DMS153 treated with DMSO at 0.1 percent for 48 hours (cell line): Measurements from ENCODE around the gene SLC39A11.
"Not testable (repeated sequence)": the region's sequence is repeated elsewhere in the genome, so short reads cannot be mapped to it uniquely, and the experiment has no call there.

Experiments used
- DNase-seq: peaks from one replicate; lab custom pipeline; 2025; ENCODE audit not compliant: unreplicated experiment; lab: John Stamatoyannopoulos, UW

SLC39A11 gene

DNA sequence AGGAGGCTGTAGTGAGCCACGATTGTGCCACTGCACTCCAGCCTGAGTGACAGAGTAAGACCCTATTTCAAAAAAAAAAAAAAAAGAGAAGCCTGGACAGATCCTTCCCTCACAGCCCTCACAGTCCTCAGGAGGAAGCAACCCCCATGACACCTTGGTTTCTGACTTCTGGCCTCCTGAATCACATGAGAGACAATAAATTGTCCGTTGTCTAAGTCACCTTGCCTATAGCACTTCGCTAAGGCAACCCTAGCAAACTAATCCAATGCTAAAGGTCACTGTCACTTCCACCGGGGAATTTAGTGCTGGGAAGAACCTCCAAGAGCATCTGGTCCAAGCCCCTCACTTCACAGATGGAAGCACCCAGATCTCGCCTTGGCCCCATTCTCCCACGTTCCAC lies 18.9 kb upstream of the SLC39A11 start:
- DNase-seq, result no peak

- no peak for DNase-seq
These were observed 14.7 kb upstream of the SLC39A11 start for GRCh38 chr17:73107191-73107590.

- DNase-seq, result no peak
These were observed 12.9 kb upstream of the SLC39A11 start for GRCh38 chr17:73105431-73105830.

DNA sequence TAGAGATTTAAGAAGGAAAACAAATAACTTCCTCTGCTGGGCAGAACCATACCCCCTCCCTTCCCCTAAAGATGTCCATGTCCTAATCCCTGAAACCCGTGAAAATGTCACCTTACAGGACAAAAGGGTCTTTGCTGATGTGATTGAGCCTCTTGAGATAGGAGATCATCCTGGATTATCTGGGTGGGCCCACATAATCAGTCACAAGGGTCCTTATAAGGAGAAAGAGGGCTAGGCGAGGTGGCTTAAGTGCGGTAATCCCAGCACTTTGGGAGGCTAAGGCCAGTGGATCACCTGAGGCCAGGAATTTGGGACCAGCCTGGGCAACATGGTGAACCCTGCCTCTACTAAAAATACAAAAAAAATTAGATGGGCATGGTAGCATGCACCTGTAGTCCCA lies 12.0 kb upstream of the SLC39A11 start:
- DNase-seq, result no peak

GRCh38 chr17:73103641-73104335 lies 11.3 kb upstream of the SLC39A11 start:
- DNase-seq, result no peak

GRCh38 chr17:73101031-73101430 lies 8.5 kb upstream of the SLC39A11 start:
- DNase-seq, result no peak

- DNase-seq, result no peak
These were observed 7.9 kb upstream of the SLC39A11 start for GRCh38 chr17:73100363-73100762.

- no peak for DNase-seq
These were observed 7.0 kb upstream of the SLC39A11 start for GRCh38 chr17:73099511-73099910.

DNA sequence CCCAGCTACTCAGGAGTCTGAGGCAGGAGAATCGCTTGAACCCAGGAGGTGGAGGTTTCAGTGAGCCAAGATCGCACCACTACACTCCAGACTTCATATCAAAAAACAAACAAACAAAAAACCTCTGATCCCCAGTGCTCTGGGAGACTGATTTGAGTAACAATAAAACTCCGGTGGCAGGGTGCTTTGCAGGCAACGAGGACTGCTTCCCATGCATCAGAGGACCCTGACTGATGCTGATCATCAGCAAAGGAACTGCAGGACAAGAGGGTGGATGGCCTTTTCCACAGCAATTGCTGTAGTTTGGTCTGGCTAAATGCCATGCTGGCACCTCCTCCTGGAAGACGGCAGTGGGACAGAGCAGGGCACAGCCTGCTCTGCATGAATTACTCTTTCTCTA lies 6.4 kb upstream of the SLC39A11 start:
- no peak for DNase-seq

DNA sequence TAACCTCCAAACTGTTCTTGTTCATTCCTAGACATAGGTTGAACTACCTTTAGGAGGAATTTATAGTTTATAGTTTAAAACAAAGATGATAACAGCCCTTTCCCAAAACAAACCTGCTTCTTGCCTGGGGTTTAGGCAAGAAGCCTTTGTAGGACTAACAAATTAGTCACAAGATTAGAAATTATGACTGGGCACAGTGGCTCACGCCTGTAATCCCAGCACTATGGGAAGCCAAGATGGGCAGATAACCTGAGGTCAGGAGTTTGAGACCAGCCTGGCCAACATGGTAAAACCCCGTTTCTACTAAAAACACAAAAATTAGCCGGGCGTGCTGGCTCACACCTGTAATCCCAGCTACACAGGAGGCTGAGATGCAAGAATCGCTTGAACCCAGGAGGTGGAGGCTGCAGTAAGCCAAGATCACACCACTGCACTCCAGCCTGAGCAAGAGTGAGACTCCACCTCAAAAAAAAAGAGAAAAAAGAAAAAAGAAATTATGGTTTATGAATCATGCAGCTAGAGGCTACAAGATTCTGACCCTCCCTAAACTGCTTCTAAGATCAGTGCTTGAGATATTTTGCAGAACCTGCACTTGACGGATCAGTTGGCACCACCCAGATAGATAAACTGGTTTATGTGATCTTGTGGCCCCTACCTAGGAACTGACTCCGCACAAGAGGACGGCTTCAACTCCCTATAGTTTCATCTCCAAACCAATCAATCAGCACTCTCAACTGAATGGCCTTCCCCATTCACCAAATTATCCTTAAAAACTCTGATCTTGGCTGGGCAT lies 5.7 kb upstream of the SLC39A11 start:
- DNase-seq, result not testable (repeated sequence)

- no peak for DNase-seq
These were observed 4.4 kb upstream of the SLC39A11 start for GRCh38 chr17:73096866-73097265.

- no peak for DNase-seq
These were observed 3.7 kb upstream of the SLC39A11 start for GRCh38 chr17:73096211-73096610.

- no peak for DNase-seq
These were observed 798 bp upstream of the SLC39A11 start for GRCh38 chr17:73093286-73093685.

DNA sequence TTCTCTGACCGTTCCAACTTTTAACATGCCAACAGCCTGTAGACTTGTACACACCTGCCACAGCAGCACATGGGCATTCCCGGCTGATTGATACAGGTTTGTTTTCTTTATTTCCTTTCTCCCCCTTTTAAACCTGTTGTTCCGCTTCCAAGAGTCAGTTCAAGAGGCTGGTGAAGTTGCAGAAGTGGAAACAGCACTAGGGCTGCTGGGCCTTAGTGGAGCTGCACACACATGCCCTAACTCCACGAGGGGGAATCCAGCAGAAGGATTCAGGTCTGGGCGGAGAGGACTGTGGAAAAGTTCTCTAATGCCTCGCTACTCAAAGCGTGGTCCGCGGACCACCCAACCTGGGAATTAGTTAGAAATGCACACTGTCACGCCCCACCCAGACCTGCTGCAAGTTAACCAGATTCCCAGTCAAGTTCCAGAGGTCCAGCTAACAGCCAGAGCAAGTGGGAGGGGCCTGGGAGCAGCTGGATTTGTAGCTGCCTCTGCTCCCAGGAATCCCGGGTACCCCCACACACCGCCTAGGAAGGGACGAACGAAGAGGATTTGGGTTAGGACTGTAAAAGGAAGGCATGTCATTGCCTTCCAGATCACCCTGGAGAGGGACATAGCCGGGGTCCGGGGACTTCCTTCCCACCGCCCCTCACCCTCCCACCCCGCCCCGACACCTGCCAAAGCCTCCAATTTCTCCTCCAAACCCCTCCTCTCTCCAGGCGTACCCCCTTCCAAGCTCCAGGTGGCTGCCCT lies 542 bp downstream of the SLC39A11 start:
- no peak for DNase-seq

DNA sequence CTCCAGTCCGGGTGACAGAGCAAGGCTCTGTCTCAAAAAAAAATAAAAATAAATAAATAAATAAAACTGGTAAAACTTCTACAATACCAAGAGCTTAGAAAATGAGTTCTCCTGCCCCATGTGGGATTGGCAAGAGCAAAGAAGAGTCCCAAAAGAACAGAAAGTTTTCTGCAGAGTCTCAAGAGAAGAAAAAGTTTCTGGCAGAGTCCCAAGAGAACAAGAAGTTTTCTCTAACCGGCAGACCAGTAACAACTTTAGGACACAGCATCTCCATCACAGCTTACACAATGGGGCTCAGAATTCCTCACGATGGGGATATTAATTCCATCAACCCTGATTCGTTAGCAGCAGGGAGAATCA lies 1.1 kb downstream of the SLC39A11 start:
- no peak for DNase-seq

DNA sequence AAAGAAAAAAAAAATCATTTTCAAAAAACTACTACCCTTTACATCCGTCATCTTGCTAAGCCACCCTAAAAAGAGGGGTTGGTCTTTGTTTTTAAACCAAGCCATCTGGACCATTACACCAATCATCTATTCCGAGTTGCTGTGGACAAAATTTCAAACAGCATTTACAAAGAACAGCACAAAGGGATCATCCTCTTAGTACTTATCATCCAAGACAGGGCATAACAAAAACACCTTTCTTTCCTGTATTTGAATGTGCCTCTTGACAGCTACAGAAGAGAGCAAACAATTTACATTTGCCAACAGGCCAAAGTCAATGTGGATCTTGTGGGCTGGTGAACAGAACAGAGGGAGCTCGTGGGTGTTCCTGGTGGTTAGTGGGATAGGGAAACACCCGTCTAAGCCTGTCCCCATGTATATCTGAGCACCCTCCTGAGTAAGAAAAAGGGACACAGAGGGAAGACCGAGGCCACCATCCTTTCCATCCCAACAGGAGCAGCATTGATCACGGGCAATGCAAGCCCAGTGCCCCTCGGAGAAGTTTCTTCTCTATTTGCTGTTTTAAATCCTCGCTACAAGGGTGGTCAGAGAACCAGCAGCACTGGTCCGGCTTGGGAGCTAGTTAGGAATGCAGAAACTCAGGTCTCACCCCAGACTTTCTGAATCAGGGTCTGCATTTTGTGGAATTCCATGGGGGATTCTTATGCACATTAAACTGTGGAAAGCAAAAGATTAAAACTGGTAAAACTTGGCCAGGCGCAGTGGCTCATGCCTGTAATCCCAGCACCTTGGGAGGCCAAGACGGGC lies 1.9 kb downstream of the SLC39A11 start:
- no peak for DNase-seq

DNA sequence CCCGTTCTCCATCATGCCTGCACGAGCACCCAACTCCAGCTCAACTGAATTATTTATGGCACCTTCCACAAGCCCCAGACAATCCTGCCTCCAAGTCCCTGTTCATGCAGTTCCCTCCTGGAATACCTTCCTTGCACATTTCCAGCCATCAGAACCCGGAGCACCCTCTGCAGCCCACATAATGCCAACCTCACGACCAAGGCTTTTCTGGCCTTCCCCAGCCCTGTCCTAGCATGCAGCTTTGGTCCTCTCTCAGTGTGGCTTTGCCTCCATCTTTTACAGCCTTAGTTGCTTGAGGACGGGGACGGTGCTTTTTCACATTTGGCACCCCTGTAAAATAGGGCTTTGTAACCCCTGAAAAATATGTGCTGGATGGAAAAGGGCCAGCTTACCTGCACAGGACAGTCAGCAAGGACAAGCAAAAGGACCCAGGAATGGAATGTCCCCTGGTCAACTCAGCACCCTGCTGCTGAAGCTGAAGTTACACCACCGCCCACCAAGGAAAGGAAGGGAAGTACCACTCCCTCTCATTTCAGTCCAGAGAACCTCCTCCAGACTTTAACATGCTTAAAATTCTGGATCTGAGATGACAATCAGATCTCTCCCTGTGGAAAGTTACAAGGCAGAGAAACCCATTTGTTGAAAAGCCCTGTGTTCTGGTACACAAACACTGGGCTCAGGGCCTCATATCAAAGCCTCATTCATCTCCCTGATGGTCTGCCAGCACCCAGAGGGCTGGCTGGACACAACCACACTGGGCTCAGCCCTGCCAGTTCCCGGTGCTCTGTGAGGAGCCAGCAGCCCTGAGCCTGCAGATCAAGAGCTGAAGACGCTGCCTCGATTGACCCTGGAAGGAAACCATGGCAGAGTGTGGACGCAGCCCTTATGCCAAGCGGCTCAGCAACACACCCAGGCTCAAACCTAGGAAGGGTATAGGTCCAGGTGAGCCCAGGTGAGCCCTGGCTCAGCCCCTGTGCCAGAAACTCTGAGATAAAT lies 2.9 kb downstream of the SLC39A11 start:
- DNase-seq, result no peak

DNA sequence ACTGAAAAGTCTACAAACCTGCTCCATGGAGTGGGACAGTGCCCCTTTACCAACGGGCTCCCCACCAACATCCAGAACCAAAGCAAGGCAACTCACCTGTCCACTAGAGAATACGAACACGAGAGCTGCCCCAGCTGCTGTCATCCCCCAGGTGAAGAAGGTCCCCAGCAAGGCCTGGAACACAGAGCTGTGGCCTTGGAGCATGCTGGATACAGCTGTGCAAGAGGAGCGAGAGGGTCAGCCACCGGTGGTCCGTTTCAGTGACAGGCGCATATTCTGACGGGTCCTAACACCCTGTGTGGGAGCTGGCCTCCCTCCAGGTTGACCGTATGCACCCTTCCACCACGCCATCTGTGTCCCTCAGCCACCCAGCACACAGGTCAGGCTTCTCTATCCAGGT lies 3.9 kb downstream of the SLC39A11 start:
- no peak for DNase-seq

DNA sequence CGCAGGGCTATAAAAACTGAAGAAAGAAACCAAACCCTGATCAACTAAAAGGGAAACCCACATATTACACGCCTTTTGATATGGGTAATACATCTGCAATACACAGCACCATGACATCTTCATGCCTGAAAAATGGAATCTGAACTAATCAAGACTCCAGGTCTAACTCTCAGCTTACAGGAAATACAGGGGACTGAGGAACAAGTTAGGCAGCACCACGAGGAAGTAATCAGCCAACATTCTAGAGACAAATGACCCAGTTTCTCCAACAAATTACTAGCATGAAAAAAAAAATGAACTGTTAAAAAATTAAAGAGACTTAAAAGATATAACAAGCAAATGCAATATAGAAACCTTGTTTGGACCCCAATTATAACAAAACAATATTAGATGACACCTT lies 9.1 kb downstream of the SLC39A11 start:
- no peak for DNase-seq

DNA sequence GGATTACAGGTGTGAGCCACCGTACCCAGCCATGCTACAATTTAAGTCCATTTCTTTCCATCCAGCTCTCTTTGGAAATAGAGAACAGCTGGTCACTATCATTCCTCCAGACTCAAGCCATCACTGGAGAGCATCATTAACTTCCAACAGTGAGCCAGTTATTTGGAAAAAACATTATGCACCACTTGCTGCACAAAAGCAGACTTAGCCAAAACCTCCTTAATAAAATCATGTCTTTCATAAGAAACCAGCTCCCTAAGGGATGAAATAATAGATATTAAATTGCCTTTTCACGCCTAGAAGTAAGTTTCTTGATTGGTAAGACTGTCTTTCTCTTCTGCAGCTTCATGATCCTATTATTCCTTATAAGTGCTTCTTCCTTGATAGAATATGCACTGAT lies 17.9 kb downstream of the SLC39A11 start:
- DNase-seq, result no peak
